ENCODE measurements around the gene NPLOC4. TPM values are rescaled to one million over a fixed set of nuclear protein-coding genes. Genes with fewer than 3 reads are reported as not detected.
A peak's percentile ranks its signal among the peaks of the same experiment; 100 is the strongest.

NPLOC4 gene
- total and polyA plus RNA-seq, 2 of the 13 experiments (the other 11 are each of a cell fraction or from before 2014, with no cell fraction given) = 57.0 to 97.0 TPM

DNA sequence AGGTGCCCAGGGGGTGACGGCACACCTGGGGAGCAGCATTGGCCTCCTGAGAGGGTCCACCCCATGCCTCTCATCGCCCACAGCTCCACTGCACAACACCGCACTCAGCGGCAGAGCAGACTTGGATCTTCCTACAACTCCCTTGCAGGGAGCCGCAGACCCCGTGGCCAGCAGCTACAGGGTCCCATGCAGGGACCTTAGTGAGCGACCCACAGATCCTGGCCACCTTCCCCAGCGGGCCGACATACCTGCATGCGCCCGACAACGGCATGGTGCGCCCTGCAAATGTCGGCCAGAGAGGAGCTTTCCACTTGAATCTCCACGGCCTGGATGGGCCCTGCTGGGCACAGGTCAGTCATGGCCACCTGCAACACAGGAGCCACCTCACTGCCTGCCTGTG, 93.2 kb downstream of the NPLOC4 start:
- Histone ChIP-seq H3K79me2 (ENCODE audit: insufficient read depth, low read length) (no peaks in the 10 kb centered on the region), H3K9me3 (ENCODE audit: low read length) (no peaks in the 10 kb centered on the region), H4K20me1 (ENCODE audit: insufficient read depth, low read length) (no peaks in the 10 kb centered on the region), H3K4me1 (ENCODE audit: insufficient read depth, low read length) (no peaks in the 10 kb centered on the region), H3K27me3 (ENCODE audit: control insufficient read depth in 1 of 2, insufficient read depth in 2 of 2, low read length in 2 of 2) (no peaks in the 10 kb centered on the region), H3K36me3 (replicated peaks in 1 of 2; ENCODE audit: control insufficient read depth in 1 of 2, insufficient read depth in 2 of 2, low read length in 2 of 2) (peaks cover 38 to 62% of the 10 kb centered on the region in 2 experiments), H3K9ac (ENCODE audit: insufficient read depth, low read depth, low read length) (no peak overlapping the region), H3K4me3 (replicated peaks in 1 of 3; ENCODE audit: insufficient read depth in 1 of 3, low read depth in 2 of 3, low read length in 3 of 3) (no peak overlapping the region), H2AFZ (ENCODE audit: low read length) (no peak overlapping the region), H3K4me2 (ENCODE audit: low read depth, low read length) (no peak overlapping the region), H3K27ac (ENCODE audit: extremely low read length, insufficient read depth, low read length) (no peak overlapping the region)
- no peak for DNase-seq (ENCODE audit: low spot score)
- ChIA-PET CTCF (ENCODE audit: low intra/inter-chr PET ratio, low total read pairs) (no interaction called here), POLR2A (interaction anchor here (1.8 kb wide), 1 partner anchor 8 kb away, joined by 7 read pairs; the partner anchor contains the start of gene FAAP100)
- in situ Hi-C loops (cut with HindIII; ENCODE audit: extremely low pct_ligation_motif_present, low pct_unique_long_range_greater_than_20kb) (no loop called here), intact Hi-C loops (cut with micrococcal nuclease; ENCODE audit: unreplicated experiment) (no loop called here)
- no peak for FAIRE-seq
- WGBS (ENCODE audit: low lambda C conversion rate) = 90% methylated on average over 2 of the region's 15 CpGs
- BruUV-seq (replicated peaks) = no TSS peak
- no peak for ATAC-seq
- TF ChIP-seq, protein P1, sequence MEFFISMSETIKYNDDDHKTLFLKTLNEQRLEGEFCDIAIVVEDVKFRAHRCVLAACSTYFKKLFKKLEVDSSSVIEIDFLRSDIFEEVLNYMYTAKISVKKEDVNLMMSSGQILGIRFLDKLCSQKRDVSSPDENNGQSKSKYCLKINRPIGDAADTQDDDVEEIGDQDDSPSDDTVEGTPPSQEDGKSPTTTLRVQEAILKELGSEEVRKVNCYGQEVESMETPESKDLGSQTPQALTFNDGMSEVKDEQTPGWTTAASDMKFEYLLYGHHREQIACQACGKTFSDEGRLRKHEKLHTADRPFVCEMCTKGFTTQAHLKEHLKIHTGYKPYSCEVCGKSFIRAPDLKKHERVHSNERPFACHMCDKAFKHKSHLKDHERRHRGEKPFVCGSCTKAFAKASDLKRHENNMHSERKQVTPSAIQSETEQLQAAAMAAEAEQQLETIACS (CRISPR knock-in tag; IDR thresholded peaks at IDR 0.05) = no peak
- TF ChIP-seq ZNF230 (CRISPR knock-in tag; IDR thresholded peaks at IDR 0.05) = no peak
- TF ChIP-seq CHCHD3 (CRISPR knock-in tag; IDR thresholded peaks at IDR 0.05) = no peak
- TF ChIP-seq, protein P2, sequence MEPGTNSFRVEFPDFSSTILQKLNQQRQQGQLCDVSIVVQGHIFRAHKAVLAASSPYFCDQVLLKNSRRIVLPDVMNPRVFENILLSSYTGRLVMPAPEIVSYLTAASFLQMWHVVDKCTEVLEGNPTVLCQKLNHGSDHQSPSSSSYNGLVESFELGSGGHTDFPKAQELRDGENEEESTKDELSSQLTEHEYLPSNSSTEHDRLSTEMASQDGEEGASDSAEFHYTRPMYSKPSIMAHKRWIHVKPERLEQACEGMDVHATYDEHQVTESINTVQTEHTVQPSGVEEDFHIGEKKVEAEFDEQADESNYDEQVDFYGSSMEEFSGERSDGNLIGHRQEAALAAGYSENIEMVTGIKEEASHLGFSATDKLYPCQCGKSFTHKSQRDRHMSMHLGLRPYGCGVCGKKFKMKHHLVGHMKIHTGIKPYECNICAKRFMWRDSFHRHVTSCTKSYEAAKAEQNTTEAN (CRISPR knock-in tag; conservative IDR thresholded peaks at IDR 0.05) = no peak
- peak; percentile 65 for TF ChIP-seq RBFOX2 (IDR thresholded peaks at IDR 0.05; ENCODE audit: low read depth, low read length)
- no peak for TF ChIP-seq ZBTB1 (CRISPR knock-in tag; IDR thresholded peaks at IDR 0.05; ENCODE audit: borderline replicate concordance)
- no peak for TF ChIP-seq DR1 (CRISPR knock-in tag; IDR thresholded peaks at IDR 0.05)
- TF ChIP-seq KLF11 (CRISPR knock-in tag; IDR thresholded peaks at IDR 0.05) = no peak
- TF ChIP-seq PLSCR1 (CRISPR knock-in tag; IDR thresholded peaks at IDR 0.05; ENCODE audit: borderline replicate concordance) = no peak
- peak; percentile 27 for TF ChIP-seq AGO2 (optimal IDR thresholded peaks at IDR 0.05; ENCODE audit: low read depth, low read length)

Measured in HepG2 (cell line).